HG03039 (cell line): Measurements from ENCODE around the gene KRTAP21-1.
"Not testable (repeated sequence)": the region's sequence is repeated elsewhere in the genome, so short reads cannot be mapped to it uniquely, and the experiment has no call there.

Experiments
- ATAC-seq: cut with Tn5 transposase; IDR thresholded peaks from one replicate; pipeline ENCODE4 v1.9.1; 2021; ENCODE audit warnings: mild to moderate bottlenecking, moderate library complexity; ENCODE audit not compliant: unreplicated experiment

KRTAP21-1 gene

GRCh38 chr21:30755328-30755727, at the start of gene KRTAP21-1:
Gene KRTAP21-1 (minus strand): TSS chr21:30755428. CDS start chr21:30755378, 50 bp downstream.
- ATAC-seq = not testable (repeated sequence)

- no peak for ATAC-seq
Observed at GRCh38 chr21:30800605-30801004, 45.4 kb upstream of the KRTAP21-1 start.

- ATAC-seq = no peak
Observed at GRCh38 chr21:30793581-30794314, 38.5 kb upstream of the KRTAP21-1 start.

GRCh38 chr21:30779249-30779648, 24.0 kb upstream of the KRTAP21-1 start:
- no peak for ATAC-seq

- ATAC-seq = no peak
Observed at GRCh38 chr21:30769724-30770431, 14.7 kb upstream of the KRTAP21-1 start.

GRCh38 chr21:30760776-30761175, 5.5 kb upstream of the KRTAP21-1 start:
- no peak for ATAC-seq

GRCh38 chr21:30758306-30758705, 3.1 kb upstream of the KRTAP21-1 start:
- no peak for ATAC-seq

GRCh38 chr21:30747159-30747558, 8.1 kb downstream of the KRTAP21-1 start, which contains the start of gene KRTAP21-2:
Gene KRTAP21-2 (minus strand): TSS chr21:30747259. CDS start chr21:30747202, 57 bp downstream.
- ATAC-seq = no peak

GRCh38 chr21:30740462-30740861, 14.8 kb downstream of the KRTAP21-1 start:
- ATAC-seq = no peak

GRCh38 chr21:30733026-30733425, 22.2 kb downstream of the KRTAP21-1 start:
- ATAC-seq = no peak

GRCh38 chr21:30726726-30727125, 28.5 kb downstream of the KRTAP21-1 start:
- ATAC-seq = no peak

GRCh38 chr21:30719401-30719800, 35.8 kb downstream of the KRTAP21-1 start:
- ATAC-seq = no peak

GRCh38 chr21:30718239-30718909, 36.9 kb downstream of the KRTAP21-1 start, which contains the start of gene KRTAP21-3:
Gene KRTAP21-3 (minus strand): TSS chr21:30718777. CDS start chr21:30718759, 18 bp downstream.
- no peak for ATAC-seq

GRCh38 chr21:30717105-30717504, 38.1 kb downstream of the KRTAP21-1 start:
- no peak for ATAC-seq

- ATAC-seq = no peak
Observed at GRCh38 chr21:30714946-30715345, 40.3 kb downstream of the KRTAP21-1 start.

- no peak for ATAC-seq
Observed at GRCh38 chr21:30714456-30714855, 40.8 kb downstream of the KRTAP21-1 start.

GRCh38 chr21:30713766-30714165, 41.5 kb downstream of the KRTAP21-1 start:
- ATAC-seq = no peak

- ATAC-seq = no peak
Observed at GRCh38 chr21:30710499-30710898, 44.7 kb downstream of the KRTAP21-1 start.

- ATAC-seq = no peak
Observed at GRCh38 chr21:30707409-30707808, 47.8 kb downstream of the KRTAP21-1 start.
